Right lobe of liver (tissue), 4 donors: ENCODE data around the gene IPCEF1.

Experiments used
- POLR2A ChIP-seq: fragments of 450-650 bp; IDR thresholded peaks from one replicate; pipeline ENCODE4 v1.6.1; 2017; ENCODE audit warnings: antibody characterized with exemption, mild to moderate bottlenecking
- TF ChIP-seq, protein P1 (sequence below), 4 donors: fragments of 200-600 bp in 3 of 4; fragments of 450-650 bp in 1 of 4; IDR thresholded peaks; one replicate each; pipeline versions ENCODE4 v1.5.1 to v1.8.0; 2016 to 2022; ENCODE audit warnings: antibody characterized with exemption in 4 of 4, mild to moderate bottlenecking in 2 of 4
- donor health status: DM: no; HTN: no; CAD: no.
- donor health status: DM: no; HTN: no; CAD: no.
- donor health status: DM: no; HTN: yes; CAD: no.

DNA sequence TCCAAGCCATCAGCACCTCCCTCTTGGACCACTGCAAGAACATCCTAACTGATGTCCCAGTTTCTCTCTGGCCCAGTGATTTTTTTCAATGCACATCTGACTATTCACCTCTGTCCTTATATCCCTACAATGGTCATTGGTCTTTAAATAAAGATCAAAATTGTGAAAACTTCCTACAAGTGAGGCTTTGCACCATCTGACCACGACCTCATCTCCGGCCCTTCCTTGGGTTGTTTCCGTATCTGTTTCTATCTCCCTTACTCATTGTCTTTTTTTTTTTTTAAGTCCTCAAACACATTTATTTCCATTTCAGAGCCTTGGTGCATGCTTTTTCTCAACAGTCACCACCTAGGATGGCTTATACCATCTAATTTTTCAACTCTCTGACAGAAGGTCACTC is 88.1 kb downstream of the IPCEF1 start:
- TF ChIP-seq POLR2A: no peak
- TF ChIP-seq, protein P1, sequence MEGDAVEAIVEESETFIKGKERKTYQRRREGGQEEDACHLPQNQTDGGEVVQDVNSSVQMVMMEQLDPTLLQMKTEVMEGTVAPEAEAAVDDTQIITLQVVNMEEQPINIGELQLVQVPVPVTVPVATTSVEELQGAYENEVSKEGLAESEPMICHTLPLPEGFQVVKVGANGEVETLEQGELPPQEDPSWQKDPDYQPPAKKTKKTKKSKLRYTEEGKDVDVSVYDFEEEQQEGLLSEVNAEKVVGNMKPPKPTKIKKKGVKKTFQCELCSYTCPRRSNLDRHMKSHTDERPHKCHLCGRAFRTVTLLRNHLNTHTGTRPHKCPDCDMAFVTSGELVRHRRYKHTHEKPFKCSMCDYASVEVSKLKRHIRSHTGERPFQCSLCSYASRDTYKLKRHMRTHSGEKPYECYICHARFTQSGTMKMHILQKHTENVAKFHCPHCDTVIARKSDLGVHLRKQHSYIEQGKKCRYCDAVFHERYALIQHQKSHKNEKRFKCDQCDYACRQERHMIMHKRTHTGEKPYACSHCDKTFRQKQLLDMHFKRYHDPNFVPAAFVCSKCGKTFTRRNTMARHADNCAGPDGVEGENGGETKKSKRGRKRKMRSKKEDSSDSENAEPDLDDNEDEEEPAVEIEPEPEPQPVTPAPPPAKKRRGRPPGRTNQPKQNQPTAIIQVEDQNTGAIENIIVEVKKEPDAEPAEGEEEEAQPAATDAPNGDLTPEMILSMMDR (IDR thresholded peaks at IDR 0.05): no peak
